PFSK-1 (cell line): ENCODE data around the gene EPHA7.

Source experiments
- FOXP2 ChIP-seq: optimal IDR thresholded peaks from 2 replicates; pipeline ENCODE3; 2011; ENCODE audit warnings: borderline replicate concordance, control low read depth, inconsistent platforms; ENCODE audit not compliant: insufficient read depth; ENCODE audit errors: extremely low read length, extremely low read depth
- POLR2AphosphoS5 ChIP-seq: IDR thresholded peaks from 2 replicates; pipeline ENCODE4 v1.6.1; 2012; ENCODE audit warnings: low read depth, mild to moderate bottlenecking, control low read depth, low read length, moderate library complexity
- REST ChIP-seq, 2 experiments: IDR thresholded peaks; 2 replicates each; pipeline versions ENCODE4 v1.6.1 to v1.8.0; 2011 to 2012; ENCODE audit warnings: low read depth in 2 of 2, low read length in 2 of 2, control low read depth in 1 of 2, inconsistent platforms in 1 of 2, mild to moderate bottlenecking in 1 of 2, moderate library complexity in 1 of 2; ENCODE audit not compliant: insufficient read depth in 1 of 2
- SIN3A ChIP-seq: IDR thresholded peaks from 2 replicates; pipeline ENCODE4 v1.6.1; 2012; ENCODE audit warnings: mild to moderate bottlenecking, low read length, moderate library complexity, borderline replicate concordance; ENCODE audit not compliant: insufficient read depth
- TAF1 ChIP-seq: IDR thresholded peaks from 2 replicates; pipeline ENCODE4 v1.6.1; 2012; ENCODE audit warnings: low read length, control low read depth, borderline replicate concordance; ENCODE audit not compliant: insufficient read depth

DNA sequence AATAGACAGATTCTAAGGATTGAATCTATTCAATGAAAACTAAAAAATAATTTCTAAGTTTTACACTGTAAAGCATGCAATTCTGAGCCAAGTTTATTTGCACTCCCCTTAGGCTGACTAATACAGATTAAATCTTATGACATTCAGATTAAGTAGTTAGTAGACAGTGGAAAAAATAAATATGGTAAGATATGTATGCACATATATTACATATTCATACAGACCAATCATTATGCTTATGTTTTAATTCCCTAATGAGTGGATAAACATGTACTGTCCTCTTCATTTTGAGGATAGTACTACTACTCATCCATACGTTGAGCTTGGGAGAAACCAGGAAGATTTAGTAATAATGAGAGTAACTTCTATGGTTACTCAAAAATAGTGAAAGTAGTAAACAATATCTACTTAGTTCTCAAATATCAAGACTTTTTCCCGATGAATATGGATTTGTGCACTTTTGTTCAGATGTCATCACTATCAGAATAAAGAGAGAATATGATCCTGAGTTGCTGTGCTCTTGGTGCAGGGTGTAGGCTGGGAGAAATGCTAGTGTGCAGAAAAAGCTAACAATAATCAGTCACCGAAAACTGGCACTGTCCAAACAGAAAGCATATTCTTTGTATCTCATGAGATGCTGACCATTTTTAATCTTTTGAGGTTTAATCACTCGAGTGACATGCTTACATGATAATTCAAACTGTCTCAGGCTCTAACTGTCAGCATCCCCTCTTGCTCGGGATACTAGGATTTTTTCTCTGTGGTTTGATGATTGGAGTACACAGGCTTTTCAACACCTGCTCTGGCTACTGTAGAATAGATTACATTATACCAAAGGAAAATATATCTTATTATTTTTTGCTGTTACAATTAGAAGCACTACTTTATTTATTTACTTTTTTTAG is 111.6 kb downstream of the EPHA7 start:
- no peak for TF ChIP-seq POLR2AphosphoS5
- TF ChIP-seq REST (IDR thresholded peaks at IDR 0.05; ENCODE audit: insufficient read depth in 1 of 2, low read depth in 2 of 2, low read length in 2 of 2): no peak
- TF ChIP-seq FOXP2: no peak
- TF ChIP-seq TAF1: no peak
- no peak for TF ChIP-seq SIN3A
